ENCODE results near the gene RXFP1.

RXFP1 gene

DNA sequence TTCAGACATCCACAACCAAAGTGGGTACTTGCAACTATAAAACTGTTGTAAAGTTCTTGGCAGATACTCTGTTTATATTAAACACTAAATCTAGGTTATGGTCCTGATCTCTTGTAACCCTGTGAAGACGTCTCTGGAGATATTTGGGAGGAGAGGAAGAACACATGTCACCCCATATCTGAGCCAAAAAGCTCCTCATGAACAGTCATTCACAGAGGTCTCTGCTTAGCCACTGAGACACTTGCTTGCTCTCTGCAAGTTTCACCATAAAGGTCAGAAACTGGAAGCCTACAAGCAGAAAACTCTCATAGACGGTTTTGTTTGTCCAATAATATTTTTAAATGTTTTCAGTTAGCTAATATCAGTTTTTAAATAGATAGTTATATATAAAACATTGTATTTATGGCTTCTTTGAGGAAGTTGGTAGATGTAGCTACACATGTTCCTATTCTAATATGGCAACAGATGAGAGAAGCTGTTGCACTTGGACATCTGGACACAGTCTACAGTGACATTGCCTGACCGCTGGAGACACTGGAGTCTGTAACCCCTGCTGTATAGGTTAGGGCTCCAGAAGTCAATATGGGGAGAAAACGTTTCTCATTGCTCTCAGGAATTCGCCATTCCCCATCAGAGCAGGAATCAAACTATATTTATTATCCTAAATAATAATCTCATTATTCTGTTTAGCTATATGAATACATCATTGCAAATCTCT, 76.4 kb downstream of the RXFP1 start:
- Histone ChIP-seq H3K27me3 (replicated peaks; ENCODE audit: control insufficient read depth, insufficient read depth, low read length) (no peaks in the 10 kb centered on the region), H3K36me3 (ENCODE audit: control insufficient read depth, insufficient read depth, low read length) (no peaks in the 10 kb centered on the region), H3K4me3 (replicated peaks; ENCODE audit: low read depth, low read length) (no peak overlapping the region)
- DNase-seq (ENCODE audit: extremely low read depth, insufficient read length): no peak
- TF ChIP-seq CTCF (IDR thresholded peaks at IDR 0.05; ENCODE audit: insufficient read depth, low read length, poor library complexity, severe bottlenecking): no peak

GRCh38 chr4:158599150-158599549, 77.5 kb downstream of the RXFP1 start:
- Histone ChIP-seq H3K27me3 (replicated peaks; ENCODE audit: control insufficient read depth, insufficient read depth, low read length) (no peaks in the 10 kb centered on the region), H3K4me3 (replicated peaks; ENCODE audit: low read depth, low read length) (no peak overlapping the region), H3K36me3 (ENCODE audit: control insufficient read depth, insufficient read depth, low read length) (no peaks in the 10 kb centered on the region)
- TF ChIP-seq CTCF (IDR thresholded peaks at IDR 0.05; ENCODE audit: insufficient read depth, low read length, poor library complexity, severe bottlenecking): no peak
- no peak for DNase-seq (ENCODE audit: extremely low read depth, insufficient read length)

GRCh38 chr4:158599765-158600498, 78.2 kb downstream of the RXFP1 start:
- DNase-seq (ENCODE audit: extremely low read depth, insufficient read length): no peak
- H3K27me3 ChIP-seq (replicated peaks; ENCODE audit: control insufficient read depth, insufficient read depth, low read length): no peaks in the 10 kb centered on the region
- no peak for TF ChIP-seq CTCF (IDR thresholded peaks at IDR 0.05; ENCODE audit: insufficient read depth, low read length, poor library complexity, severe bottlenecking)
- H3K36me3 ChIP-seq (ENCODE audit: control insufficient read depth, insufficient read depth, low read length): no peaks in the 10 kb centered on the region
- no peak overlapping the region for H3K4me3 ChIP-seq (replicated peaks; ENCODE audit: low read depth, low read length)

GRCh38 chr4:158604369-158604768, 82.7 kb downstream of the RXFP1 start:
- TF ChIP-seq CTCF (IDR thresholded peaks at IDR 0.05; ENCODE audit: insufficient read depth, low read length, poor library complexity, severe bottlenecking): no peak
- no peak for DNase-seq (ENCODE audit: extremely low read depth, insufficient read length)
- no peak overlapping the region for H3K4me3 ChIP-seq (replicated peaks; ENCODE audit: low read depth, low read length)
- H3K27me3 ChIP-seq (replicated peaks; ENCODE audit: control insufficient read depth, insufficient read depth, low read length): no peaks in the 10 kb centered on the region
- H3K36me3 ChIP-seq (ENCODE audit: control insufficient read depth, insufficient read depth, low read length): no peaks in the 10 kb centered on the region

- Histone ChIP-seq H3K36me3 (ENCODE audit: control insufficient read depth, insufficient read depth, low read length) (no peaks in the 10 kb centered on the region), H3K4me3 (replicated peaks; ENCODE audit: low read depth, low read length) (no peak overlapping the region), H3K27me3 (replicated peaks; ENCODE audit: control insufficient read depth, insufficient read depth, low read length) (no peaks in the 10 kb centered on the region)
- no peak for DNase-seq (ENCODE audit: extremely low read depth, insufficient read length)
- TF ChIP-seq CTCF (IDR thresholded peaks at IDR 0.05; ENCODE audit: insufficient read depth, low read length, poor library complexity, severe bottlenecking): no peak
Measured at GRCh38 chr4:158605393-158605792, 83.7 kb downstream of the RXFP1 start.
